Type B pancreatic cell (in vitro differentiated cells): Measurements from ENCODE around the gene PLCG1. TPM values are rescaled to one million over a fixed set of nuclear protein-coding genes. Genes with fewer than 3 reads are reported as not detected.

Source experiments
- DNase-seq: peaks from one replicate; pipeline ENCODE4 v3.0.0; 2021; ENCODE audit warnings: mixed read lengths; ENCODE audit not compliant: unreplicated experiment; ENCODE audit errors: extremely low spot score
- H3K27ac Mint-ChIP-seq: 2 replicates; pipeline ENCODE4 v1.8.0; 2021; ENCODE audit warnings: mild to moderate bottlenecking, mixed read lengths
- H3K27me3 Mint-ChIP-seq: 2 replicates; pipeline ENCODE4 v1.8.0; 2021; ENCODE audit warnings: mixed read lengths
- H3K36me3 Mint-ChIP-seq: 2 replicates; pipeline ENCODE4 v1.8.0; 2021; ENCODE audit warnings: mixed read lengths
- H3K4me1 Mint-ChIP-seq: one replicate; pipeline ENCODE4 v1.8.0; 2021; ENCODE audit warnings: mixed read lengths; ENCODE audit not compliant: unreplicated experiment
- H3K4me3 Mint-ChIP-seq: 2 replicates; pipeline ENCODE4 v1.8.0; 2021; ENCODE audit warnings: mild to moderate bottlenecking, mixed read lengths
- H3K9me3 Mint-ChIP-seq: 2 replicates; pipeline ENCODE4 v1.8.0; 2021; ENCODE audit warnings: mixed read lengths
- total RNA-seq: library from RNA; stranded (reverse); gene quantifications from 2 replicates; pipeline ENCODE4 v1.2.1, GENCODE V29; 2021; ENCODE audit warnings: low replicate concordance
- TF ChIP-seq, protein P1 (sequence below): fragments of 200-600 bp; sonication (generic); conservative IDR thresholded peaks from 2 replicates; pipeline ENCODE4 v1.5.0; 2021; ENCODE audit warnings: antibody characterized with exemption, mild to moderate bottlenecking

PLCG1 gene
- total RNA-seq, 1 donor from 2014 or later = 241 TPM

- no peaks in the 10 kb centered on the region for H3K9me3 Mint-ChIP-seq
- no peaks in the 10 kb centered on the region for H3K27me3 Mint-ChIP-seq
- H3K27ac Mint-ChIP-seq = peak overlapping the region; percentile 56
- peaks cover 37% of the 10 kb centered on the region for H3K36me3 Mint-ChIP-seq
- H3K4me1 Mint-ChIP-seq = peaks cover 36% of the 10 kb centered on the region
- no peak overlapping the region for H3K4me3 Mint-ChIP-seq
- DNase-seq = no peak
- TF ChIP-seq, protein P1, sequence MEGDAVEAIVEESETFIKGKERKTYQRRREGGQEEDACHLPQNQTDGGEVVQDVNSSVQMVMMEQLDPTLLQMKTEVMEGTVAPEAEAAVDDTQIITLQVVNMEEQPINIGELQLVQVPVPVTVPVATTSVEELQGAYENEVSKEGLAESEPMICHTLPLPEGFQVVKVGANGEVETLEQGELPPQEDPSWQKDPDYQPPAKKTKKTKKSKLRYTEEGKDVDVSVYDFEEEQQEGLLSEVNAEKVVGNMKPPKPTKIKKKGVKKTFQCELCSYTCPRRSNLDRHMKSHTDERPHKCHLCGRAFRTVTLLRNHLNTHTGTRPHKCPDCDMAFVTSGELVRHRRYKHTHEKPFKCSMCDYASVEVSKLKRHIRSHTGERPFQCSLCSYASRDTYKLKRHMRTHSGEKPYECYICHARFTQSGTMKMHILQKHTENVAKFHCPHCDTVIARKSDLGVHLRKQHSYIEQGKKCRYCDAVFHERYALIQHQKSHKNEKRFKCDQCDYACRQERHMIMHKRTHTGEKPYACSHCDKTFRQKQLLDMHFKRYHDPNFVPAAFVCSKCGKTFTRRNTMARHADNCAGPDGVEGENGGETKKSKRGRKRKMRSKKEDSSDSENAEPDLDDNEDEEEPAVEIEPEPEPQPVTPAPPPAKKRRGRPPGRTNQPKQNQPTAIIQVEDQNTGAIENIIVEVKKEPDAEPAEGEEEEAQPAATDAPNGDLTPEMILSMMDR = no peak
These were observed 24.5 kb downstream of the PLCG1 start for GRCh38 chr20:41161886-41162285.

- no peak overlapping the region for H3K27ac Mint-ChIP-seq
- peaks cover 37% of the 10 kb centered on the region for H3K36me3 Mint-ChIP-seq
- DNase-seq = no peak
- H3K4me1 Mint-ChIP-seq = peaks cover 31% of the 10 kb centered on the region
- no peak overlapping the region for H3K4me3 Mint-ChIP-seq
- TF ChIP-seq, protein P1 = no peak
- H3K9me3 Mint-ChIP-seq = no peaks in the 10 kb centered on the region
- H3K27me3 Mint-ChIP-seq = no peaks in the 10 kb centered on the region
These were observed 25.1 kb downstream of the PLCG1 start for GRCh38 chr20:41162396-41162795.

DNA sequence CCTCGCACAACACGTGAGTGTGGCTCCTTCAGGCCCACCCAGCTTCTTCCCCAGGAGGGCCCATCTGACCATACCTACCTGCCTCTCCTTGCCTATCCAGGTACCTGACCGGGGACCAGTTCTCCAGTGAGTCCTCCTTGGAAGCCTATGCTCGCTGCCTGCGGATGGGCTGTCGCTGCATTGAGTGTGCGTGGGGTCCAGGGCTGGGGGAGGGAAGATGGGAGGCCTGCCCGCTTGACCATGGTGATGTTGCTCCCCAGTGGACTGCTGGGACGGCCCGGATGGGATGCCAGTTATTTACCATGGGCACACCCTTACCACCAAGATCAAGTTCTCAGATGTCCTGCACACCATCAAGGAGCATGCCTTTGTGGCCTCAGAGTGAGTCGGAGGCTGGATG, 26.5 kb downstream of the PLCG1 start:
- no peak for DNase-seq
- no peak overlapping the region for H3K4me3 Mint-ChIP-seq
- H3K9me3 Mint-ChIP-seq = no peaks in the 10 kb centered on the region
- peaks cover 33% of the 10 kb centered on the region for H3K36me3 Mint-ChIP-seq
- H3K27me3 Mint-ChIP-seq = no peaks in the 10 kb centered on the region
- no peak overlapping the region for H3K27ac Mint-ChIP-seq
- TF ChIP-seq, protein P1 = no peak
- H3K4me1 Mint-ChIP-seq = peaks cover 18% of the 10 kb centered on the region

- H3K9me3 Mint-ChIP-seq = no peaks in the 10 kb centered on the region
- H3K36me3 Mint-ChIP-seq = peaks cover 23% of the 10 kb centered on the region
- no peaks in the 10 kb centered on the region for H3K27me3 Mint-ChIP-seq
- H3K4me3 Mint-ChIP-seq = no peak overlapping the region
- no peak overlapping the region for H3K27ac Mint-ChIP-seq
- TF ChIP-seq, protein P1 = no peak
- H3K4me1 Mint-ChIP-seq = peaks cover 9% of the 10 kb centered on the region
- DNase-seq = no peak
These were observed 27.9 kb downstream of the PLCG1 start for GRCh38 chr20:41165001-41165882.

DNA sequence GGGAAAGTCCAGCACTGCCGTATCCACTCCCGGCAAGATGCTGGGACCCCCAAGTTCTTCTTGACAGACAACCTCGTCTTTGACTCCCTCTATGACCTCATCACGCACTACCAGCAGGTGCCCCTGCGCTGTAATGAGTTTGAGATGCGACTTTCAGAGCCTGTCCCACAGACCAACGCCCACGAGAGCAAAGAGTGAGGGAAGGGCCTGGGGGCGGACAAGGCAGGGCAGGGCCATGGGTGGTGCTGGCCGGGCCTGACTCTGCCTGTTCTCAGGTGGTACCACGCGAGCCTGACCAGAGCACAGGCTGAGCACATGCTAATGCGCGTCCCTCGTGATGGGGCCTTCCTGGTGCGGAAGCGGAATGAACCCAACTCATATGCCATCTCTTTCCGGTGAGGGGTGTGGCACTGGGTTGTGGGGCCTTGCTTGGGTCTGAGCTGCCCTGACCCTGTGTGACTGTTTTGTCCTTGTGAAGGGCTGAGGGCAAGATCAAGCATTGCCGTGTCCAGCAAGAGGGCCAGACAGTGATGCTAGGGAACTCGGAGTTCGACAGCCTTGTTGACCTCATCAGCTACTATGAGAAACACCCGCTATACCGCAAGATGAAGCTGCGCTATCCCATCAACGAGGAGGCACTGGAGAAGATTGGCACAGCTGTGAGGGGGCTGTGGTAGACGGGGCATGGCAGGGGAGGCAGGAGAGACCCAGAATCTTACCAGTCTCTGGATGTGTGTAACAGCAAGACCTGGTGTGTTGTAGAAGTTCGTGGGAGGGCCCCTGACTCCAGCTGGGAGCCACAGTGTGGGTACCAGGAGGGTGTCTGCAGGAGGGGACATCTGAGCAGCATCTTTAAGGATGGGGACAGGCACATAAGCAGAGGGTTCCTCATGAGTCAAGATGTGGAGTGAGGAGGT, 29.1 kb downstream of the PLCG1 start:
- Mint-ChIP-seq H3K9me3 (no peaks in the 10 kb centered on the region), H3K4me3 (no peak overlapping the region), H3K27me3 (no peaks in the 10 kb centered on the region), H3K36me3 (peaks cover 13% of the 10 kb centered on the region), H3K4me1 (no peaks in the 10 kb centered on the region), H3K27ac (no peak overlapping the region)
- DNase-seq = no peak
- TF ChIP-seq, protein P1 = no peak
